GM18508 (cell line): ENCODE measurements around the gene TRPV3.
"Not testable (repeated sequence)": the region's sequence is repeated elsewhere in the genome, so short reads cannot be mapped to it uniquely, and the experiment has no call there.

Source experiments
- ATAC-seq: cut with Tn5 transposase; IDR thresholded peaks from one replicate; pipeline ENCODE4 v1.9.1; 2021; ENCODE audit warnings: moderate number of reproducible peaks; ENCODE audit not compliant: insufficient read depth, unreplicated experiment

TRPV3 gene

GRCh38 chr17:3482852-3483251 lies 74.8 kb downstream of the TRPV3 start:
- no peak for ATAC-seq

GRCh38 chr17:3479988-3480387 lies 77.6 kb downstream of the TRPV3 start:
- no peak for ATAC-seq

GRCh38 chr17:3475812-3476610 lies 81.6 kb downstream of the TRPV3 start, which contains the start of gene ASPA:
TSS of gene ASPA (plus strand) at chr17:3475997. CDS start at chr17:3476160, 163 bp downstream.
- ATAC-seq = no peak

- no peak for ATAC-seq
These were observed 82.3 kb downstream of the TRPV3 start for GRCh38 chr17:3475251-3475685.

GRCh38 chr17:3474212-3474611 lies 83.4 kb downstream of the TRPV3 start:
- ATAC-seq = no peak

DNA sequence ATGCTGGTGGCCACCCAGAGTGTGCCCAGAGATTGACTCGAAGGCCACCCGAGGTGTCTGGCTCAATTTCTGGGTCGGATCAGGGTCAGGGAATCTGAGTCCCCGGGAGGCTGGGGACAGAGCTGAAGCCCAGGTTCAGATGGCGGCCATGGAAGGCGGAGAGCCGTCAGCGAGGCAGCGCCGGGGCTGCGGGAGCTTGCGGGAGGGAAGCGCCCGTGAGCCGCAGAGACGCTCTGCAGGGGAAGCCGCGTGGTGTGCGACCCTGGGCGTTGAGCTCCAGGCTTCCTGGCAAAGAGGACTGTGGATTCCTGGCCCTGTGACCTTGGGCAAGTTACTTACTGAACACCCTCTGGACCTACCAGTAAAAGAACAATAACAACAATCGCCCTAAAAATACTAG lies 85.5 kb downstream of the TRPV3 start:
- ATAC-seq = no peak

DNA sequence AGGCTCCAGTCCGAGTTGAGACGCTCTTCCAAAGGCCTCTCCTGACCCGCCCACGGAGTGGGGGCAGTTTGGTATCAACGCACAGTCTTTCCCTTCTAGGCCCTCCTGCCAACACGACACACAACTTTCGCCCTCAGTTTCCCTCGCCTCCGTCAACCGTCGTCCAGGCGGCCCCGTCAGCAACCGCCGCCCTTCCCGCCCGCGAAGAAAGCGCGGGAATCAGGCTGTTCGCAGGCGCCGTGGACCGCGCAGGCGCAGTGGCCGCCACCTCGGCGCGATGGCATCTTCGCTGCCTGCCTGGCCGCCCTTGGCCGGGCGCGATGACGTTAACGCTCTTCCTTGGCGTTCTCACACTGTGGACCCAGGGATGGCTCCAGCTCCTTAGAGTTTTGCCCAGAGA lies 86.0 kb downstream of the TRPV3 start, which contains the start of gene SPATA22:
TSS of gene SPATA22 (minus strand) at position 221 of the 400 bp plus-strand sequence. CDS start 2,494 bp downstream, outside the sequence.
- ATAC-seq = no peak

DNA sequence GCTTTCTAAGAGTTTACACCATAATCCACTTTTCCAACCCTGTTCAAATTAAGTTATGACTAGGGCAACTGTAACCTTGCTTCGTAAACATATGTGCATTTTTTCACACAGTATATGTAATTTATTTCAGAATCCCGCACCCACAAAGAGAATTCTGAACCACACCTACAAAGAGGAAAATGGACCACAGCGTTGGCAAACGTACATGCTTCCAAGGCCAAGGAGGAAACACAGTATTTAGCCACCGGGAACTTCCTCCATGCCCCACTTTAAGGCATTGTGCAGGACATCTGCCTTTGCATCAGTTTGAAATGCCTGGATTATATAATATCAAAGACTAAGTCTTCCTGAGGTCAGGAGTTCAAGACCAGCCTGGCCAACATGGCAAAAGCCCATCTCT lies 88.1 kb downstream of the TRPV3 start:
- no peak for ATAC-seq

DNA sequence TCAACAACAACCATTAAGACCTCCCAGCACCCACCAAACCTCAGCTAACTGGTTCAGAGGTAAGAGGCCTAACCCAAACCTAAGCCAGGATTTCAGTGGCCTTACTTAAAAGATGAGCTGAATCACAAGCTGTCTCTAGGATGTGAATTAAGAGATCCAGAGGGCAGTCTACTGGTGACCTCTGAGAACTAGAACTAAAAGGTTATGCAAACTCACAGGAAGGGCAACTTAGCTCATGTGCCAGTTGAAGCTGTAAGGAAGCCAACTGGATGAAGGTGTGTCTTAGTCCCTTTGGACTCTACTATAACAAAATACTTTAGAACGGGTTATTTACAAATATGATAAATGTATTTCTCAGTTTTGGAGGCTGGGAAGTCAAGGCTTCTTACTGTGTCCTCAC lies 91.3 kb downstream of the TRPV3 start:
- not testable (repeated sequence) for ATAC-seq
